Loucy (cell line): ENCODE results near the gene FMNL1.

Experiments used
- CTCF ChIP-seq: fragments of 200-600 bp; sonication (generic); conservative IDR thresholded peaks from 2 replicates; pipeline ENCODE4 v1.5.1; 2014; ENCODE audit warnings: mild to moderate bottlenecking, antibody characterized with exemption, low read length
- EZH2phosphoT487 ChIP-seq: fragments of 200-600 bp; IDR thresholded peaks from 2 replicates; pipeline ENCODE4 v1.6.1; 2018; ENCODE audit warnings: antibody characterized with exemption, mild to moderate bottlenecking, moderate library complexity, borderline replicate concordance

GRCh38 chr17:45172541-45173286 is 49.0 kb upstream of the FMNL1 start:
- TF ChIP-seq EZH2phosphoT487 (no peak), CTCF (peak; percentile 16; the same call in 1 of the 2 replicates)
